GM19468 (cell line): ENCODE data around the gene DCUN1D2.

Source experiments
- ATAC-seq: cut with Tn5 transposase; IDR thresholded peaks from one replicate; pipeline ENCODE4 v1.9.1; 2021; ENCODE audit warnings: mild to moderate bottlenecking, moderate library complexity, moderate number of reproducible peaks; ENCODE audit not compliant: unreplicated experiment; ENCODE audit errors: extremely low read depth

Gene DCUN1D2

GRCh38 chr13:113490496-113491417, at the start of gene DCUN1D2:
TSS of gene DCUN1D2 (minus strand) at chr13:113490711. CDS start at chr13:113490669, 42 bp downstream.
- peak; percentile 81 for ATAC-seq

GRCh38 chr13:113539822-113540221, 49.3 kb upstream of the DCUN1D2 start:
- ATAC-seq, result no peak

- no peak for ATAC-seq
Observed at GRCh38 chr13:113539176-113539575, 48.7 kb upstream of the DCUN1D2 start.

- no peak for ATAC-seq
Observed at GRCh38 chr13:113538689-113539058, 48.2 kb upstream of the DCUN1D2 start.

- ATAC-seq, result no peak
Observed at GRCh38 chr13:113537909-113538688, 47.6 kb upstream of the DCUN1D2 start.

GRCh38 chr13:113537205-113537604, 46.7 kb upstream of the DCUN1D2 start:
- no peak for ATAC-seq

GRCh38 chr13:113536461-113537110, 46.1 kb upstream of the DCUN1D2 start:
- ATAC-seq, result no peak

- no peak for ATAC-seq
Observed at GRCh38 chr13:113535381-113535781, 44.9 kb upstream of the DCUN1D2 start.

GRCh38 chr13:113534236-113534860, 43.8 kb upstream of the DCUN1D2 start:
- no peak for ATAC-seq

- ATAC-seq, result no peak
Observed at GRCh38 chr13:113533161-113533840, 42.8 kb upstream of the DCUN1D2 start.

- ATAC-seq, result no peak
Observed at GRCh38 chr13:113532156-113532806, 41.8 kb upstream of the DCUN1D2 start.

- ATAC-seq, result no peak
Observed at GRCh38 chr13:113531041-113531873, 40.7 kb upstream of the DCUN1D2 start.

- ATAC-seq, result no peak
Observed at GRCh38 chr13:113528813-113529180, 38.3 kb upstream of the DCUN1D2 start.

GRCh38 chr13:113528101-113528812, 37.7 kb upstream of the DCUN1D2 start:
- no peak for ATAC-seq

GRCh38 chr13:113527272-113527958, 36.9 kb upstream of the DCUN1D2 start:
- ATAC-seq, result no peak

- ATAC-seq, result no peak
Observed at GRCh38 chr13:113526466-113527220, 36.1 kb upstream of the DCUN1D2 start.
